Right lobe of liver (tissue), 6 donors: ENCODE results near the gene KCNT2. TPM values are rescaled to one million over a fixed set of nuclear protein-coding genes. Genes with fewer than 3 reads are reported as not detected.

Source experiments
- ATAC-seq, 4 donors: fragments of 200-7000 bp; cut with Tn5 transposase; one replicate each; pipeline ENCODE4 v1.9.1; 2020; ENCODE audit warnings: mild to moderate bottlenecking in 4 of 4, moderate library complexity in 4 of 4
- DNase-seq, 3 donors: peaks; one replicate each; pipeline ENCODE4 v3.0.0-alpha.2; 2020
- H3K27ac ChIP-seq, 3 donors: fragments of 200-600 bp; one replicate each; pipeline ENCODE4 v1.8.0; 2022
- H3K27me3 ChIP-seq, 2 donors: fragments of 200-600 bp; one replicate each; pipeline ENCODE4 v1.8.0; 2022
- H3K36me3 ChIP-seq, 4 donors: fragments of 200-600 bp; sonication (generic) in 1 of 4; one replicate each; pipeline versions ENCODE4 v1.5.1 to v1.8.0; 2017 to 2022; ENCODE audit warnings: control low read depth in 1 of 4
- H3K4me1 ChIP-seq, 4 donors: fragments of 200-600 bp; sonication (generic) in 1 of 4; one replicate each; pipeline versions ENCODE4 v1.5.1 to v1.8.0; 2017 to 2022; ENCODE audit warnings: control low read depth in 1 of 4
- H3K4me3 ChIP-seq, 3 donors: fragments of 200-600 bp; one replicate each; pipeline ENCODE4 v1.8.0; 2022
- H3K9me3 ChIP-seq, 4 donors: fragments of 200-600 bp; sonication (generic) in 1 of 4; one replicate each; pipeline versions ENCODE4 v1.5.1 to v1.8.0; 2017 to 2022; ENCODE audit warnings: control low read depth in 1 of 4
- POLR2A ChIP-seq: fragments of 450-650 bp; IDR thresholded peaks from one replicate; pipeline ENCODE4 v1.6.1; 2017; ENCODE audit warnings: antibody characterized with exemption, mild to moderate bottlenecking
- WGBS: methylation state at CpG from one replicate; pipeline ENCODE4 v1.1.6; 2018; ENCODE audit warnings: low coverage, low lambda C conversion rate; ENCODE audit not compliant: insufficient coverage; ENCODE audit errors: missing lambda C conversion rate; 5-methylcytosine and 5-hydroxymethylcytosine counted together
- intact Hi-C, 2 donors: fragments of 100-400 bp; cut with DNase I; formaldehyde crosslinking; loops; one replicate each; pipeline versions ENCODE4 v1.11.2 to v1.14.1; 2022
- total RNA-seq, 6 experiments: library from RNA; depleted of rRNA in 2 of 6; stranded (reverse); fragments of >200 nt in 2 of 6; fragmentation: NEBNext Ultra II Directional in 3 of 6; extraction: Animal tissue kit (Norgen Biotek cat#: 25700) in 3 of 6; gene quantifications; one replicate each; pipeline versions ENCODE4 v1.1.0 to v1.2.4, GENCODE V29; 2016 to 2023
- TF ChIP-seq, protein P1 (sequence below), 4 donors: fragments of 200-600 bp in 3 of 4; fragments of 450-650 bp in 1 of 4; IDR thresholded peaks; one replicate each; pipeline versions ENCODE4 v1.5.1 to v1.8.0; 2016 to 2022; ENCODE audit warnings: antibody characterized with exemption in 4 of 4, mild to moderate bottlenecking in 2 of 4
- donor health status: DM: no; HTN: yes; CAD: no.
- donor health status: DM: no; HTN: no; CAD: no.
- donor health status: DM: no; HTN: no; CAD: no.
- donor health status: DM: no; HTN: yes; CAD: no.
- donor health status: DM: no; HTN: yes; CAD: no.

KCNT2 gene
- total RNA-seq, 6 experiments from 2014 or later, result 5.3 to 8.4 (median 7.5) TPM

DNA sequence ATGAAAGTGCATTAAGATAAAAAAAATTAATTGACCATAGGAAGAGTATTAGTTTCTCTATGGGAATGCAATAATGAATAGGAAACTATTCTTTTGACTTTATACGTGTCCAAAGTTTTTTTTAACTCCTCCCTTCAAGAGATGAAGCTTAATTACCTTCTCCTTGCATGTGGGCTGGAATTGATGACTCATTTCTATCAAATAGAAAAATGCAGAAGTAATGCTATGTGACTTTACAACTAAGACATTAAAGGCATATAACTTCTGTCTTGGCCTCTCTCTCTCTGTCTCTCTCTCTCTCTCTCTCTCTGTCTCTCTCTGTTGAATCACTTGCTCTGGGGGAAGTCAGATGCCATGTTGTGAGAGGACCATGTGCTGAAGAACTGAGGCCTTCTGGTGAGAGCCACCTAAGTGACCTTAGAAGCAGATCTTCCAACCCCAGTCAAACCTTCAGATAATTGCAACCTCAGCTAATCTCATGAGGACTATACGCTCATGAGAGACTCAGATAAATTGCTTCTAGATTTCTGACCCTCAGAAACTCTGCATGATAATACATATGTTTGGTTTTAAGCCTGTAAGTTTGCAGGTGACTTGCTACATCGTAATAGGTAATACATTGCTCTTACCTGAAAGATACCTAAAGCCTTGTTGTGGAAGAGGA, 414.2 kb downstream of the KCNT2 start:
- ATAC-seq (no peak), DNase-seq (no peak)
- no peak for TF ChIP-seq POLR2A
- TF ChIP-seq, protein P1, sequence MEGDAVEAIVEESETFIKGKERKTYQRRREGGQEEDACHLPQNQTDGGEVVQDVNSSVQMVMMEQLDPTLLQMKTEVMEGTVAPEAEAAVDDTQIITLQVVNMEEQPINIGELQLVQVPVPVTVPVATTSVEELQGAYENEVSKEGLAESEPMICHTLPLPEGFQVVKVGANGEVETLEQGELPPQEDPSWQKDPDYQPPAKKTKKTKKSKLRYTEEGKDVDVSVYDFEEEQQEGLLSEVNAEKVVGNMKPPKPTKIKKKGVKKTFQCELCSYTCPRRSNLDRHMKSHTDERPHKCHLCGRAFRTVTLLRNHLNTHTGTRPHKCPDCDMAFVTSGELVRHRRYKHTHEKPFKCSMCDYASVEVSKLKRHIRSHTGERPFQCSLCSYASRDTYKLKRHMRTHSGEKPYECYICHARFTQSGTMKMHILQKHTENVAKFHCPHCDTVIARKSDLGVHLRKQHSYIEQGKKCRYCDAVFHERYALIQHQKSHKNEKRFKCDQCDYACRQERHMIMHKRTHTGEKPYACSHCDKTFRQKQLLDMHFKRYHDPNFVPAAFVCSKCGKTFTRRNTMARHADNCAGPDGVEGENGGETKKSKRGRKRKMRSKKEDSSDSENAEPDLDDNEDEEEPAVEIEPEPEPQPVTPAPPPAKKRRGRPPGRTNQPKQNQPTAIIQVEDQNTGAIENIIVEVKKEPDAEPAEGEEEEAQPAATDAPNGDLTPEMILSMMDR (IDR thresholded peaks at IDR 0.05), result no peak
- H3K27ac ChIP-seq, result no peak overlapping the region
- 27% methylated on average over 3 of the region's 3 CpGs for WGBS
- intact Hi-C loops, result no loop called here
- no peaks in the 10 kb centered on the region for H3K4me1 ChIP-seq
- H3K9me3 ChIP-seq, result no peaks in the 10 kb centered on the region
- H3K36me3 ChIP-seq, result no peaks in the 10 kb centered on the region
- no peak overlapping the region for H3K4me3 ChIP-seq
- no peaks in the 10 kb centered on the region for H3K27me3 ChIP-seq

DNA sequence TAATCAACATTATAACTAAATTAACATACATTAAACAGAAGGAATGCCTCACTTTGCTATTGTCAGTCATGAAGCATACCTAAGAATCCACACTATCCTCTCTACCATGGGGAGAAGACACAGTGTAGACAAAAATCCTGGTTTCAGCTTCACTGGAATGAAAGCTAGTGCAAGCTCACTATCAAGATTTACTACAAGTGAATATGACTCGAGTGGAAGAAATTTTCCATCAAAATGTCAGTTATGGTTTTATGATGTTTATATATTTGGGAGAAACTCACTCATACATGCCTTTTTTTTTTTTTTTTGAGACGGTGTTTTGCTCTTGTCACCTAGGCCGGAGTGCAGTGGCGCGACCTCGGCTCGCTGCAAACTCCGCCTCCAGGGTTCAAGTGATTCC, 424.3 kb downstream of the KCNT2 start:
- Histone ChIP-seq H3K36me3 (no peaks in the 10 kb centered on the region), H3K9me3 (no peaks in the 10 kb centered on the region), H3K27ac (no peak overlapping the region), H3K27me3 (no peaks in the 10 kb centered on the region), H3K4me3 (no peak overlapping the region), H3K4me1 (no peaks in the 10 kb centered on the region)
- no peak for DNase-seq
- TF ChIP-seq, protein P1 (IDR thresholded peaks at IDR 0.05), result no peak
- TF ChIP-seq POLR2A, result no peak
- 83% methylated on average over 8 of the region's 8 CpGs for WGBS
- no peak for ATAC-seq
- intact Hi-C loops, result no loop called here

DNA sequence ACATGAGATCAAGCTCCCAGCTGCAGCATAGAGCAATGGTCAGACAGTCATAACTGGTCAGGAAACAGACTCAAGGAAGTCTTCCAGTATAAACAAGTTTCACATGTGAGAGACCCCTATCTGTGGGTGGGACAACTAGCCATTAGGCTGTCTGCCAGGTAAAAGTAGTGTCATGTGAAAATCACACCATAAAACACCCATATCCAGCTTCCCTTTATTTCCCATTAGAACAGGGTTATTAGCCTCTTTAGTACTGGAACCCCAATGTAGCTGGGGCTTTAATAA, 426.7 kb downstream of the KCNT2 start:
- H3K27ac ChIP-seq, result no peak overlapping the region
- no peaks in the 10 kb centered on the region for H3K27me3 ChIP-seq
- no peak for DNase-seq
- no peak for TF ChIP-seq POLR2A
- TF ChIP-seq, protein P1 (IDR thresholded peaks at IDR 0.05), result no peak
- H3K4me3 ChIP-seq, result no peak overlapping the region
- no peaks in the 10 kb centered on the region for H3K36me3 ChIP-seq
- no peaks in the 10 kb centered on the region for H3K4me1 ChIP-seq
- no peak for ATAC-seq
- H3K9me3 ChIP-seq, result no peaks in the 10 kb centered on the region
- intact Hi-C loops, result no loop called here

DNA sequence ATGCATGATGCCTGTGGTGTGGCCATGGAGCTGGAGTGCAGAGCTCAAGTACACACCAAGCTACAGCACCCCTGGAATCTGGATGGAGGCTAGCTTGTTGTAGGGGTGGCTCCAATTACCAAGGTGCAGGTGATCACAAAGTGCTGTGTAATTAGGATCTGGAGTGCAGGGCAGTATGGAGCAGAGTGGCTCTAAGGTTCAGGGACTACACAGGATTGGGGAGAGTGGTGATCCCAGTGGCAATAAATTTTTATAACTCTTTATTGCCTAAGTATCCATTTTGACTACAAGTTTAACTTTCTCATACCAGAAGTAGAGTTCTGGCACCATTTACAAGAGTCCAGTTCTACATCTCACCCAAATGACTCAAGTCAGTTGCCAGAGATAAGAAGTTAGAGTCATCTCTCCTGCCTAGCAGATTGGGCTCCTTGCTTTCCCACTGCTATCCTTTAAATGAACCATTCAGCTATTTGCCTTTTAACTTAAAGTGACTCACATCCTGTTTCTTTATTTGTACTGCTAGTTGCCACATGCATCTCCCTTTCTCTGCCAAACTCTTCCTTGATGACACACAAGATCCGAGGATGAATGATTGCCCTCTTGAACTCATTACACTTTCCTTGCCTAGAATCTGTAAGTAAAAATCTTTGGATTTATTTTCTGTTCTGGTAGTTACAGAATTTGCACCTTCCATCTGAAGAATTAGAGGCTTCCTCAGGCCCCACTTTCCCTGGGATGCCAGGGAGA, 427.2 kb downstream of the KCNT2 start:
- ATAC-seq (peak in 1 of 4 donors; percentile 42), DNase-seq (no peak)

More for the DNA sequence above, 427.2 kb downstream of the KCNT2 start:
- intact Hi-C loops, result no loop called here
- H3K36me3 ChIP-seq, result no peaks in the 10 kb centered on the region
- TF ChIP-seq, protein P1 (IDR thresholded peaks at IDR 0.05), result no peak
- TF ChIP-seq POLR2A, result no peak
- H3K9me3 ChIP-seq, result no peaks in the 10 kb centered on the region
- H3K4me3 ChIP-seq, result no peak overlapping the region
- no peak overlapping the region for H3K27ac ChIP-seq
- no peaks in the 10 kb centered on the region for H3K27me3 ChIP-seq
- no peaks in the 10 kb centered on the region for H3K4me1 ChIP-seq
- WGBS, result 0% methylated on average over 1 of the region's 1 CpG
